OCI-LY7 (cell line): Measurements from ENCODE around the gene RASSF10. TPM values are rescaled to one million over a fixed set of nuclear protein-coding genes. Genes with fewer than 3 reads are reported as not detected.

Experiments
- BruUV-seq: library from RNA; stranded (reverse); fragments of 400-500 nt; replicated peaks from 2 replicates; lab custom pipeline; 2021; lab: Mats Ljungman, UMichigan
- CTCF ChIA-PET: fragments of 300-600 bp; sonication (Branson Sonifier 250); formaldehyde crosslinking; loops from one replicate; lab custom pipeline; 2022; ENCODE audit warnings: antibody characterized with exemption; ENCODE audit not compliant: unreplicated experiment; lab: Charles Lee
- POLR2A ChIA-PET: fragments of 300-600 bp; sonication (Branson Sonifier 250); formaldehyde crosslinking; loops from one replicate; lab custom pipeline; 2022; ENCODE audit warnings: antibody characterized with exemption; lab: Charles Lee
- DNase-seq: peaks from one replicate; pipeline ENCODE4 v3.0.0-alpha.2; 2015; ENCODE audit warnings: low spot score
- H2AFZ ChIP-seq: fragments of 200-600 bp; sonication (generic), shearing (Covaris generic); 2 replicates; pipeline ENCODE4 v1.6.1; 2014; ENCODE audit warnings: mild to moderate bottlenecking, antibody characterized with exemption, low read length, moderate library complexity
- H3K27ac ChIP-seq: fragments of 200-600 bp; sonication (generic); 2 replicates; pipeline ENCODE4 v1.5.1; 2014; ENCODE audit warnings: mixed run types, low read depth, mild to moderate bottlenecking, moderate library complexity, low read length, inconsistent platforms; ENCODE audit not compliant: poor library complexity, severe bottlenecking
- H3K36me3 ChIP-seq: fragments of 200-600 bp; sonication (generic); 2 replicates; pipeline ENCODE4 v1.6.1; 2014; ENCODE audit warnings: mild to moderate bottlenecking, antibody characterized with exemption, low read length, moderate library complexity, mixed read lengths; ENCODE audit not compliant: insufficient read depth
- H3K4me1 ChIP-seq: fragments of 200-600 bp; sonication (generic); 2 replicates; pipeline ENCODE4 v1.5.1; 2014; ENCODE audit warnings: mild to moderate bottlenecking, low read length; ENCODE audit not compliant: insufficient read depth, poor library complexity, severe bottlenecking
- H3K4me2 ChIP-seq: fragments of 200-600 bp; sonication (generic); 2 replicates; pipeline ENCODE4 v1.6.1; 2014; ENCODE audit warnings: mild to moderate bottlenecking, low read length
- H3K4me3 ChIP-seq: fragments of 200-600 bp; sonication (generic); 2 replicates; pipeline ENCODE4 v1.5.1; 2014; ENCODE audit warnings: mild to moderate bottlenecking, low read depth, low read length; ENCODE audit not compliant: poor library complexity, severe bottlenecking
- H3K79me2 ChIP-seq: fragments of 200-600 bp; sonication (generic); 2 replicates; pipeline ENCODE4 v1.6.1; 2016; ENCODE audit warnings: low read depth, mild to moderate bottlenecking, low read length, moderate library complexity, mixed read lengths; ENCODE audit not compliant: insufficient read depth
- H3K9me2 ChIP-seq: fragments of 200-600 bp; sonication (generic); 2 replicates; pipeline ENCODE4 v1.6.1; 2016; ENCODE audit warnings: mild to moderate bottlenecking, low read length, mixed read lengths; ENCODE audit not compliant: insufficient read depth
- H3K9me3 ChIP-seq: fragments of 200-600 bp; sonication (generic); 2 replicates; pipeline ENCODE4 v1.6.1; 2014; ENCODE audit warnings: mild to moderate bottlenecking, mixed run types, low read length, mixed read lengths
- H4K20me1 ChIP-seq: fragments of 200-600 bp; sonication (generic); 2 replicates; pipeline ENCODE4 v1.6.1; 2014; ENCODE audit warnings: mild to moderate bottlenecking, antibody characterized with exemption, low read length, moderate library complexity, mixed read lengths; ENCODE audit not compliant: insufficient read depth
- EZH2phosphoT487 ChIP-seq: fragments of 200-600 bp; sonication (generic); IDR thresholded peaks from 2 replicates; pipeline ENCODE4 v1.6.1; 2018; ENCODE audit warnings: low read depth, borderline replicate concordance, mild to moderate bottlenecking, mixed run types, antibody characterized with exemption, low read length, moderate library complexity, mixed read lengths
- intact Hi-C: fragments of 100-400 bp; cut with micrococcal nuclease; formaldehyde crosslinking; loops from one replicate; pipeline ENCODE4 v1.10.0; 2022; ENCODE audit not compliant: unreplicated experiment
- total RNA-seq, 2 experiments: library from RNA; depleted of rRNA in 1 of 2; stranded (reverse); fragments of >200 nt in 1 of 2; shearing (Covaris generic) in 1 of 2; gene quantifications; 2 replicates each; pipeline ENCODE4 v1.2.3, GENCODE V29; 2014 to 2022
- TF ChIP-seq, protein P1 (sequence below): fragments of 200-600 bp; sonication (generic); conservative IDR thresholded peaks from 2 replicates; pipeline ENCODE4 v1.5.1; 2014; ENCODE audit warnings: mild to moderate bottlenecking, antibody characterized with exemption, low read length, moderate library complexity, mixed read lengths

The RASSF10 gene
- total RNA-seq, 2 experiments from 2014 or later: not detected

DNA sequence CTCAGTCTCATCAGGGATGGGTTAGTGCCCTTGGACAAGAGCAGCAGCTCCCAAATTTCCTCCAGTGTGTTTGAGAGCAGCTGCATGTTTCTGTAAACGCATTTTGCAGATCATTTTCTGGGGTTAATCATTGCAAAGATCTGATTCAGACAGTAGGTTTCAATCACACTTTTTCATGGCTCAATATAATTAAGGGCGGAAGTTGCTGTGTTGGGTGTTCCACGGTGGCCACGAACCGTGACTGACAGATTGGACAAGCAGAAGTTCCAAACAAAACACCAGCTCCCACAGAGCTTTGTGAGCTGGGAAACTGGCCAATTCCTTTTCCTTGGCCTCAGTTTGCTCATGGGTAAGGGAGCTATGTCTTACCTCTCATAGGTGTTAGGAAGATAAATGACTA, 8.4 kb upstream of the RASSF10 start:
- H3K9me2 ChIP-seq: no peaks in the 10 kb centered on the region
- intact Hi-C loops: no loop called here
- no peaks in the 10 kb centered on the region for H3K4me1 ChIP-seq
- no peaks in the 10 kb centered on the region for H3K79me2 ChIP-seq
- DNase-seq: no peak
- CTCF ChIA-PET: no interaction called here
- no peaks in the 10 kb centered on the region for H3K9me3 ChIP-seq
- TF ChIP-seq EZH2phosphoT487: no peak
- TF ChIP-seq, protein P1, sequence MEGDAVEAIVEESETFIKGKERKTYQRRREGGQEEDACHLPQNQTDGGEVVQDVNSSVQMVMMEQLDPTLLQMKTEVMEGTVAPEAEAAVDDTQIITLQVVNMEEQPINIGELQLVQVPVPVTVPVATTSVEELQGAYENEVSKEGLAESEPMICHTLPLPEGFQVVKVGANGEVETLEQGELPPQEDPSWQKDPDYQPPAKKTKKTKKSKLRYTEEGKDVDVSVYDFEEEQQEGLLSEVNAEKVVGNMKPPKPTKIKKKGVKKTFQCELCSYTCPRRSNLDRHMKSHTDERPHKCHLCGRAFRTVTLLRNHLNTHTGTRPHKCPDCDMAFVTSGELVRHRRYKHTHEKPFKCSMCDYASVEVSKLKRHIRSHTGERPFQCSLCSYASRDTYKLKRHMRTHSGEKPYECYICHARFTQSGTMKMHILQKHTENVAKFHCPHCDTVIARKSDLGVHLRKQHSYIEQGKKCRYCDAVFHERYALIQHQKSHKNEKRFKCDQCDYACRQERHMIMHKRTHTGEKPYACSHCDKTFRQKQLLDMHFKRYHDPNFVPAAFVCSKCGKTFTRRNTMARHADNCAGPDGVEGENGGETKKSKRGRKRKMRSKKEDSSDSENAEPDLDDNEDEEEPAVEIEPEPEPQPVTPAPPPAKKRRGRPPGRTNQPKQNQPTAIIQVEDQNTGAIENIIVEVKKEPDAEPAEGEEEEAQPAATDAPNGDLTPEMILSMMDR: no peak
- no peaks in the 10 kb centered on the region for H3K36me3 ChIP-seq
- POLR2A ChIA-PET: no interaction called here
- H2AFZ ChIP-seq: no peak overlapping the region
- H3K27ac ChIP-seq: no peak overlapping the region
- BruUV-seq: no TSS peak
- H4K20me1 ChIP-seq: no peaks in the 10 kb centered on the region
- H3K4me3 ChIP-seq: no peak overlapping the region
- H3K4me2 ChIP-seq: no peak overlapping the region

DNA sequence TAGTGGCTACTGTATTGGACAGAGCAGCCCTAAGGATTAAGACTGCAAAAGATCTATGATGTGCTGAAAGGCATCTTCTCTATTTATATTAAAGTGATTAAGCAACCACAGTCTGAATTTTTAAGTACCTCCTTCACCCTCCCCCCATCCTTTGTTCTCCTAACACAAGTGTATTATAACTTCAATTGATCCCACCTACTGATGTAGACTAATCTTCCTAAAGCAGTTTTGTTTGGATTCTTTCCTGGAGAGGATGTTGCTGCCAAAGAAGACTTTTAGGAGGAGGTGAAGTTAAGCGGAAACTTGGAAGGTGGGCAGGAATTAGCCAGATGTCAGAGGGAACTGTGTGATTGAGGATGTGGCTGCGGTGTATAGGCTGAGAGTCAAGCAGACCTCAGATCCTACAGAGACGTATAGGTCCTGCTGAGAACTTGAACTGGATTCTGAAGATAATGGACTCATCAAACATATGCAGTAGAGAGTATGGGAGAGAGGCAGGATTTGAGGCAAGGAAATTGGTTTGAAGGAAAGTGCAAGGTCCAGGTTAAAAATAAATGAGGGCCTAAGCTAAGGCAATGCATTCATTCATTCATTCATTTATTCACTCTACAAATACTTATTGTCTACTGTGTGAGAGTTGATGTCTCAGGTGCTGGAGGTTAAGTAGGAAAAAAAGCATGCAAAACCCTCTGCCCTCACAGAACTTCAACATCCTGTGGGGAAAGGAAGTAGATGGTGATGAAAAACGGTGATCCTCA, 5.2 kb upstream of the RASSF10 start:
- no peaks in the 10 kb centered on the region for H3K9me3 ChIP-seq
- BruUV-seq: no TSS peak
- CTCF ChIA-PET: no interaction called here
- H3K9me2 ChIP-seq: no peaks in the 10 kb centered on the region
- H3K79me2 ChIP-seq: no peaks in the 10 kb centered on the region
- H3K4me3 ChIP-seq: no peak overlapping the region
- H3K4me2 ChIP-seq: no peak overlapping the region
- no peaks in the 10 kb centered on the region for H4K20me1 ChIP-seq
- H3K36me3 ChIP-seq: no peaks in the 10 kb centered on the region
- no peak overlapping the region for H2AFZ ChIP-seq
- intact Hi-C loops: no loop called here
- no peak overlapping the region for H3K27ac ChIP-seq
- H3K4me1 ChIP-seq: no peaks in the 10 kb centered on the region
- no peak for TF ChIP-seq EZH2phosphoT487
- TF ChIP-seq, protein P1: no peak
- no peak for DNase-seq
- POLR2A ChIA-PET: no interaction called here
